ENCODE data around the gene FGA. TPM values are rescaled to one million over a fixed set of nuclear protein-coding genes. Genes with fewer than 3 reads are reported as not detected.

The FGA gene
- total RNA-seq, 1 experiment from 2014 or later, result not detected

DNA sequence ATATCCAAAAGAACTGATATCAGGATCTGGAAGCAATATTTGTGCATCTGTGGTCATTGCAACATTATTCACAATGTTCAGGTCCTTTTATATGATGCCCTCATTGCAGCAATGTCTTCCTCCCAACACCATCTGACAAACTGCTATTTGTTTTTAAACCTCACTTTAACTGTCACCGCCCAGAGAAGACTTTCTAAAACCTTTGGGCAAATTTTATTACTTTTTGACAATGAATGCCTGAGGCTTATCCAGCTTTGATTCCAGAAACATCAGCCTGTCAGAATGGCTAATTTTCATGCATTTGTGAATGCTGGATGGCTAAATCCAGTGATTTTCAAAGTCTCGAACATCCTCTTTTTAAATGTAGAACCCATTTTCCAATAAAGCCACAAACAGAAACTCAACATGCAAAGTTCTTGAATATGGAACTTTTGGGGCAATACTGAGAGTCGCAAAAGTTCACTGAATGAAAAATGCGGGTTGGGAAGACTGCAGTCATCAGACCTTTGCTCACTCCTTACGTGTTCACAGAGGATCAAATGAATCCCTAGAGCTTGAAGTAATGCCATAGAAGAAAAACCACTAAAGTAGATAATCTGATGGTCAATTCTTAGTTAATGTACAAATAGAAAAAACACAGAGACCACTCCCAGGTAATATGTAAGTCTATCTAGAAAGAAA is 17.2 kb downstream of the FGA start:
- ChIA-PET POLR2A (ENCODE audit: unreplicated experiment) (no interaction called here), CTCF (no interaction called here)
- no peak for DNase-seq
- H3K36me3 ChIP-seq (ENCODE audit: low read depth), result no peaks in the 10 kb centered on the region
- H3K4me1 ChIP-seq (replicated peaks; ENCODE audit: insufficient read depth), result no peaks in the 10 kb centered on the region
- H3K9me3 ChIP-seq (ENCODE audit: insufficient read depth, low read depth), result no peaks in the 10 kb centered on the region
- no peaks in the 10 kb centered on the region for H3K27me3 ChIP-seq (ENCODE audit: insufficient read depth, low read depth)
- no peak overlapping the region for H3K4me2 ChIP-seq
- no peaks in the 10 kb centered on the region for H3K79me2 ChIP-seq (ENCODE audit: low read depth)
- TF ChIP-seq EZH2 (IDR thresholded peaks at IDR 0.05; ENCODE audit: low read depth), result no peak
- no peak for TF ChIP-seq CTCF (conservative IDR thresholded peaks at IDR 0.05)
- no peaks in the 10 kb centered on the region for H3K9me2 ChIP-seq (ENCODE audit: insufficient read depth)
- no peak overlapping the region for H3K4me3 ChIP-seq
- BruUV-seq (replicated peaks), result no TSS peak
- no peaks in the 10 kb centered on the region for H3F3A ChIP-seq (ENCODE audit: insufficient read depth, low read depth)
- no peak overlapping the region for H2AFZ ChIP-seq
- H4K20me1 ChIP-seq (ENCODE audit: insufficient read depth), result no peaks in the 10 kb centered on the region
- intact Hi-C loops (cut with micrococcal nuclease; ENCODE audit: unreplicated experiment), result no loop called here
- H3K27ac ChIP-seq, result no peak overlapping the region

GRCh38 chr4:154569584-154569983 is 21.0 kb downstream of the FGA start:
- Histone ChIP-seq H3K4me2 (no peak overlapping the region), H3K36me3 (ENCODE audit: low read depth) (no peaks in the 10 kb centered on the region), H3K27me3 (ENCODE audit: insufficient read depth, low read depth) (no peaks in the 10 kb centered on the region), H3K79me2 (ENCODE audit: low read depth) (no peaks in the 10 kb centered on the region), H2AFZ (no peak overlapping the region), H3K9me3 (ENCODE audit: insufficient read depth, low read depth) (no peaks in the 10 kb centered on the region), H3K4me1 (replicated peaks; ENCODE audit: insufficient read depth) (no peaks in the 10 kb centered on the region), H3K27ac (no peak overlapping the region), H3F3A (ENCODE audit: insufficient read depth, low read depth) (no peaks in the 10 kb centered on the region), H3K4me3 (no peak overlapping the region), H4K20me1 (ENCODE audit: insufficient read depth) (no peaks in the 10 kb centered on the region), H3K9me2 (ENCODE audit: insufficient read depth) (no peaks in the 10 kb centered on the region)
- intact Hi-C loops (cut with micrococcal nuclease; ENCODE audit: unreplicated experiment), result no loop called here
- no peak for DNase-seq
- TF ChIP-seq CTCF (conservative IDR thresholded peaks at IDR 0.05) (no peak), EZH2 (IDR thresholded peaks at IDR 0.05; ENCODE audit: low read depth) (no peak)
- BruUV-seq (replicated peaks), result no TSS peak
- ChIA-PET POLR2A (ENCODE audit: unreplicated experiment) (no interaction called here), CTCF (interaction anchor here (0.6 kb wide), 1 partner anchor 71 kb away, joined by 3 read pairs; no protein-coding TSS in a partner anchor)

DNA sequence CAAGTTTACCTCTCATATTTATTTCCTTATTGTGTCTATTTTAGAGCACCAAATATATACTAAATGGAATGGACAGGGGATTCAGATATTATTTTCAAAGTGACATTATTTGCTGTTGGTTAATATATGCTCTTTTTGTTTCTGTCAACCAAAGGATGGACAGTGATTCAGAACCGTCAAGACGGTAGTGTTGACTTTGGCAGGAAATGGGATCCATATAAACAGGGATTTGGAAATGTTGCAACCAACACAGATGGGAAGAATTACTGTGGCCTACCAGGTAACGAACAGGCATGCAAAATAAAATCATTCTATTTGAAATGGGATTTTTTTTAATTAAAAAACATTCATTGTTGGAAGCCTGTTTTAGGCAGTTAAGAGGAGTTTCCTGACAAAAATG is 21.5 kb downstream of the FGA start:
- no peak overlapping the region for H3K4me3 ChIP-seq
- H3K27ac ChIP-seq, result no peak overlapping the region
- H3F3A ChIP-seq (ENCODE audit: insufficient read depth, low read depth), result no peaks in the 10 kb centered on the region
- H2AFZ ChIP-seq, result no peak overlapping the region
- no peaks in the 10 kb centered on the region for H4K20me1 ChIP-seq (ENCODE audit: insufficient read depth)
- no peaks in the 10 kb centered on the region for H3K4me1 ChIP-seq (replicated peaks; ENCODE audit: insufficient read depth)
- TF ChIP-seq CTCF (conservative IDR thresholded peaks at IDR 0.05), result no peak
- no peak for TF ChIP-seq EZH2 (IDR thresholded peaks at IDR 0.05; ENCODE audit: low read depth)
- intact Hi-C loops (cut with micrococcal nuclease; ENCODE audit: unreplicated experiment), result no loop called here
- H3K27me3 ChIP-seq (ENCODE audit: insufficient read depth, low read depth), result no peaks in the 10 kb centered on the region
- H3K79me2 ChIP-seq (ENCODE audit: low read depth), result no peaks in the 10 kb centered on the region
- no TSS peak for BruUV-seq (replicated peaks)
- no peak for DNase-seq
- H3K4me2 ChIP-seq, result no peak overlapping the region
- no peaks in the 10 kb centered on the region for H3K9me3 ChIP-seq (ENCODE audit: insufficient read depth, low read depth)
- ChIA-PET POLR2A (ENCODE audit: unreplicated experiment) (no interaction called here), CTCF (interaction anchor here (0.6 kb wide), 1 partner anchor 71 kb away, joined by 3 read pairs; no protein-coding TSS in a partner anchor)
- H3K36me3 ChIP-seq (ENCODE audit: low read depth), result no peaks in the 10 kb centered on the region
- H3K9me2 ChIP-seq (ENCODE audit: insufficient read depth), result no peaks in the 10 kb centered on the region
